SK-N-SH treated with all-trans-retinoic acid at 6 μM for 48 hours (cell line): Measurements from ENCODE around the gene TTC3.

Experiments
- ATAC-seq: fragments of 200-7000 bp; cut with Tn5 transposase; 3 replicates; pipeline ENCODE4 v1.9.1; 2020; ENCODE audit warnings: mild to moderate bottlenecking, moderate library complexity
- ARNTL ChIP-seq: fragments of 450-650 bp; formaldehyde crosslinking; IDR thresholded peaks from 2 replicates; pipeline ENCODE4 v1.5.0; 2020; ENCODE audit warnings: low read depth, mild to moderate bottlenecking, moderate library complexity, borderline replicate concordance
- BACH2 ChIP-seq: fragments of 250-450 bp; sonication (Bioruptor Pico); IDR thresholded peaks from 2 replicates; pipeline ENCODE4 v1.9.0; 2021; ENCODE audit warnings: mild to moderate bottlenecking, borderline replicate concordance
- CREB5 ChIP-seq: fragments of 250-450 bp; sonication (Bioruptor Pico); IDR thresholded peaks from 2 replicates; pipeline ENCODE4 v1.5.1; 2020; ENCODE audit warnings: low read depth, mild to moderate bottlenecking, moderate library complexity
- CSRNP3 ChIP-seq: fragments of 250-450 bp; sonication (Bioruptor Pico); IDR thresholded peaks from 2 replicates; pipeline ENCODE4 v1.5.1; 2021; ENCODE audit warnings: mild to moderate bottlenecking, moderate library complexity
- ESRRG ChIP-seq: fragments of 250-450 bp; sonication (Bioruptor Pico); IDR thresholded peaks from 2 replicates; pipeline ENCODE4 v1.6.1; 2021; ENCODE audit warnings: mild to moderate bottlenecking
- GLIS3 ChIP-seq: fragments of 250-450 bp; sonication (Bioruptor Pico); IDR thresholded peaks from 2 replicates; pipeline ENCODE4 v1.5.0; 2020; ENCODE audit warnings: mild to moderate bottlenecking, moderate library complexity
- OSR1 ChIP-seq: fragments of 250-450 bp; sonication (Bioruptor Pico); IDR thresholded peaks from 2 replicates; pipeline ENCODE4 v1.8.0; 2022; ENCODE audit warnings: moderate library complexity, mild to moderate bottlenecking, inconsistent platforms
- PATZ1 ChIP-seq: fragments of 250-450 bp; sonication (Bioruptor Pico); IDR thresholded peaks from 2 replicates; pipeline ENCODE4 v1.8.0; 2020; ENCODE audit warnings: mild to moderate bottlenecking, moderate library complexity, borderline replicate concordance
- POU6F1 ChIP-seq: fragments of 250-450 bp; sonication (Bioruptor Pico); IDR thresholded peaks from 2 replicates; pipeline ENCODE4 v1.8.0; 2021; ENCODE audit warnings: low read depth, mild to moderate bottlenecking, moderate library complexity, borderline replicate concordance
- PPARA ChIP-seq: fragments of 250-450 bp; sonication (Bioruptor Pico); IDR thresholded peaks from 2 replicates; pipeline ENCODE4 v1.5.0; 2020; ENCODE audit warnings: mild to moderate bottlenecking, borderline replicate concordance
- RARB ChIP-seq: fragments of 250-450 bp; sonication (Bioruptor Pico); IDR thresholded peaks from 2 replicates; pipeline ENCODE4 v1.8.0; 2021; ENCODE audit warnings: mild to moderate bottlenecking, moderate library complexity
- TCF4 ChIP-seq: fragments of 250-450 bp; sonication (Bioruptor Pico); IDR thresholded peaks from 2 replicates; pipeline ENCODE4 v1.8.0; 2021; ENCODE audit warnings: mild to moderate bottlenecking, moderate library complexity, borderline replicate concordance
- TOX ChIP-seq: fragments of 250-450 bp; sonication (Bioruptor Pico); IDR thresholded peaks from 2 replicates; pipeline ENCODE4 v1.8.0; 2021; ENCODE audit warnings: mild to moderate bottlenecking, moderate library complexity, borderline replicate concordance
- TSHZ2 ChIP-seq: fragments of 250-450 bp; sonication (Bioruptor Pico); IDR thresholded peaks from 2 replicates; pipeline ENCODE4 v1.5.0; 2020; ENCODE audit warnings: mild to moderate bottlenecking, moderate library complexity
- ZC3H10 ChIP-seq: fragments of 250-450 bp; sonication (Bioruptor Pico); IDR thresholded peaks from 2 replicates; pipeline ENCODE4 v1.5.1; 2021; ENCODE audit warnings: mild to moderate bottlenecking, moderate library complexity
- ZFP3 ChIP-seq: fragments of 250-450 bp; sonication (Bioruptor Pico); IDR thresholded peaks from 2 replicates; pipeline ENCODE4 v1.5.0; 2020; ENCODE audit warnings: mild to moderate bottlenecking, moderate library complexity
- ZFP30 ChIP-seq: fragments of 450-650 bp; formaldehyde crosslinking; IDR thresholded peaks from 2 replicates; pipeline ENCODE4 v1.5.0; 2022; ENCODE audit warnings: mild to moderate bottlenecking, moderate library complexity
- ZNF565 ChIP-seq: fragments of 450-650 bp; formaldehyde crosslinking; conservative IDR thresholded peaks from 2 replicates; pipeline ENCODE4 v1.5.0; 2020; ENCODE audit warnings: low read depth, mild to moderate bottlenecking, moderate library complexity

The TTC3 gene

GRCh38 chr21:37219761-37220432 is 146.8 kb downstream of the TTC3 start:
- ATAC-seq, result no peak

GRCh38 chr21:37220433-37220980 is 147.5 kb downstream of the TTC3 start:
- peak; percentile 81 for ATAC-seq
- no peak for TF ChIP-seq BACH2 (CRISPR knock-in tag)
- no peak for TF ChIP-seq TCF4 (CRISPR knock-in tag)
- no peak for TF ChIP-seq CSRNP3 (CRISPR knock-in tag)
- no peak for TF ChIP-seq ZFP3 (CRISPR knock-in tag)
- TF ChIP-seq GLIS3 (CRISPR knock-in tag), result no peak; the same call in 1 of the 2 replicates
- TF ChIP-seq PATZ1, result no peak
- no peak for TF ChIP-seq ZNF565
- no peak; the same call in 1 of the 2 replicates for TF ChIP-seq TSHZ2 (CRISPR knock-in tag)
- TF ChIP-seq ZC3H10 (CRISPR knock-in tag), result no peak
- TF ChIP-seq POU6F1 (CRISPR knock-in tag), result no peak
- TF ChIP-seq CREB5 (CRISPR knock-in tag), result no peak
- no peak for TF ChIP-seq ESRRG (CRISPR knock-in tag)
- TF ChIP-seq OSR1 (CRISPR knock-in tag), result no peak
- TF ChIP-seq ZFP30, result no peak
- TF ChIP-seq ARNTL, result no peak
- no peak for TF ChIP-seq PPARA (CRISPR knock-in tag)
- no peak for TF ChIP-seq RARB (CRISPR knock-in tag)

More at GRCh38 chr21:37219761-37220432, 146.8 kb downstream of the TTC3 start:
- TF ChIP-seq ZFP30 (no peak), ZNF565 (no peak), TSHZ2 (CRISPR knock-in tag) (no peak), BACH2 (CRISPR knock-in tag) (no peak), ZC3H10 (CRISPR knock-in tag) (no peak), CREB5 (CRISPR knock-in tag) (no peak), ARNTL (no peak), ZFP3 (CRISPR knock-in tag) (no peak), ESRRG (CRISPR knock-in tag) (no peak), GLIS3 (CRISPR knock-in tag) (no peak), TOX (CRISPR knock-in tag) (no peak)
